ENCODE results near the gene CPA3.

Gene CPA3

GRCh38 chr3:148861277-148861869 lies 3.7 kb upstream of the CPA3 start:
- peak; percentile 80 for DNase-seq (ENCODE audit: low spot score)

DNA sequence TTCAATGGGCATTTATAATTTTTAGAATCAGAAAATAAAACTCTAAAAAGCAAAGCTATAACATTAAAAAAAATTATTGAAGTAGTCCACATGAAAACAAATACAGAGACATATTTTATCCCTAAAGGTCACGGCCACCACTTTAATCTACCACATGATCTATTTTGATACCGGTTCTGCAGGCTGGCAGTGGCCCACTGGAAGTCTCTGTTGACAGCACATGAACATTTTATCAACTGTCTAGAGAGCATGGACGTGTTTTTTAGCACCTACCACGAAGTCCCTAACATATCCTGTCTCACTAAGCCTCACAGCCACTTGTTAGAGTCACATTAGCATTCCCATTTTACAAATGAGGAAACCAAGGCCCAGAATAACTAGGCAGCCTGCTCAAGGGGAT lies 1.8 kb upstream of the CPA3 start:
- DNase-seq (ENCODE audit: low spot score), result no peak

- no peak for DNase-seq (ENCODE audit: low spot score)
Observed at GRCh38 chr3:148863814-148864213, 1.3 kb upstream of the CPA3 start.

GRCh38 chr3:148866261-148866660 lies 1.2 kb downstream of the CPA3 start:
- DNase-seq (ENCODE audit: low spot score), result no peak

DNA sequence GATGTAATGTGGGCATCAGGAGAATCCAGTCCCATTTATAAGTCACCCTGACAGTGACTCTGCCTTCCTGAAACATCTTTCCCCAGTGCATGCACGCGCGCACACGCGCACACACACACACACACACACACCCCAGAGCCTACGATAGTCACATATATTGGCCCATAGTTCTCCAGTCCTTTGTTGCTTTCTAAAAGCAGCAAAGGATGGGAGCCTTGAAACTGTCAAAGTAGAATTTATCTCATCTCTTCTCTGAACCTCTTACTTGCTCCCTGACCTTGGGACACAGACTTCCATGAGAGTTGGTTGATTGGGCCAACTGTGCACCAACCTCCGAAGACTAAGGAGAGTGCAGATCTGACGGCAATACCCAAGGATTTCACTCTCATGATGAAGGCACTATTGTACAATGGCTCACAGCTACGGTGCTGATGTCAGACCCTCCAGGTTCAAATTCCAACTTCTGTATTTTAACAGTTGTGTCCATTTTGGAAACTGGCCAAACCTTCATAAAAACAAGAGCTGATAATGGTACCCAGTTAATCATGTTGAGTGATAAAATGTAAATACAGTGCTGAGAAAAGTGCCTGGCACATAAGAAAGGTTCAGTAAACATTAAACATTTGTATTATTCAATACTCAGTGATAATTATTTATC lies 8.3 kb downstream of the CPA3 start:
- no peak for DNase-seq (ENCODE audit: low spot score)

GRCh38 chr3:148873977-148874376 lies 8.9 kb downstream of the CPA3 start:
- no peak for DNase-seq (ENCODE audit: low spot score)

DNA sequence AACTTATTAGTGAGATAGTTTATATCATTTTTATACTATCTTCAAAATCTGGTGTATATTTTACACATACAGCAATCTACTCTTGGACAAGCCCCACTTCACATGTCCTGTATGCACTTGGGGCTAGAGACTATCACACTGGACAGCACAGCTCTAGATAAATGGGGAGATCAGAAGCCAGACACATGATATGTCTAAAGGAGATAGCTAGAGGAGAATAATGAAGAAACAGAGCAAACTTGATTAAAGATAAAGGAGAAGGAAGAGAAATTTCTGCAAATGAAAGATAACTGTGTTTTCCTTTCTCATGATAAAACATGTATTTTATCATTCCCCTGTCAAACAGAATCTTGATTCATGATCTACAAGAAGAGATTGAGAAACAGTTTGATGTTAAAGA lies 13.0 kb downstream of the CPA3 start:
- no peak for DNase-seq (ENCODE audit: low spot score)

DNA sequence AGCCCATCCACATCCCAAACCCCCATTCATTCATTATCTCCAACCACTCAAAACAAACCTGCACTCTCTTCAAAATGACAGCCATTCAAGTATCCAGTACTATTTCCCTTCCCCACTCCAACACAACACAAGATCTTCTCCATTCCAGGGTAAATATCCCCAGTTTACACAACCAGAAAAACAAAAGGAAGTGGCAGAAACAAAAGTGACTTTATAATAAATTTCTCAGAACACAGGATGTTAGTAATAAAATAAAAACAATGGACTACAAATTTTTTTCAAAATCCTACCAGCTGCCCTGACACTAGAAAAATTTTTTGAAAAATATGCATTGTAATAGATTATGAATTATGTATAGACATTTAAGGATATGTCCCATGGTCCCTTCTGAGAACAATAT lies 14.2 kb downstream of the CPA3 start:
- DNase-seq (ENCODE audit: low spot score), result no peak

GRCh38 chr3:148880681-148881080 lies 15.6 kb downstream of the CPA3 start:
- peak; percentile 44 for DNase-seq (ENCODE audit: low spot score)

GRCh38 chr3:148881286-148881685 lies 16.2 kb downstream of the CPA3 start:
- DNase-seq (ENCODE audit: low spot score), result no peak

DNA sequence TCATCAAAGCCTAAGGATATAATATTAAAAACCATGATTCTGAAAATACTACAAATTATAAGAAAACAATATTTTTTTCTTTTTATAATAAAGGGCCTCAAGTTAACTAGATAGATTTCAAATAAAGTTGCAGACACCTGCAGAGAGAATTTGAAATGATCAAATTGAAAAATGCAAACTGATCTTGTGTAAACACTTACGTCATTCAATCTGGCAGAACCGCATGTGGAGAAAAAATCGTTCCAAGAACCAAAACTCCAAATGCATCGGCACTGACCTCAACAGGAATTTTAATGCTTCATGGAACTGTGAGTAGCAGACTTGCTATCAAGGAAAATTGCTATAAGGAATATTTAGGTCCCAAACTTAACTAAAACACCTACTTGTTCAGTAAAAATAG lies 17.2 kb downstream of the CPA3 start:
- DNase-seq (ENCODE audit: low spot score), result no peak

DNA sequence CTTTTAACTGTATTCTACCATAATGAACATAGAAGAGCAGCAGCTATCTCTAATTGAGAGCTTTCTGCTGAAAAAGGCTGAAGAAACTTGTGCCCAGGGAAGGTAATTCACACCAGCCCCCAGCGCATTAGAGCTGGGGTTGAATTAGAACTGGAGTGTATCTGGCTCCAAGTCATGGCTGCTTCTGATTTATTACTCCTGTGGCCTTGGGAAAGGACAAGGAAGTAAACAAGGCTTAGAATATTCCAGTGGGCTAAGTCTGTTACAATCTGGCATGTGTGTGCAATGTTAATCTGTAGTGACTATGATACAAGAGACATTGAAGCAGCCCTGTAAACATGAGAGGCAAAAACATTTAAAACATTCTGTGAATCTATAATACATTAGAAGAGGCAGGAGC lies 18.1 kb downstream of the CPA3 start:
- DNase-seq (ENCODE audit: low spot score), result no peak

DNA sequence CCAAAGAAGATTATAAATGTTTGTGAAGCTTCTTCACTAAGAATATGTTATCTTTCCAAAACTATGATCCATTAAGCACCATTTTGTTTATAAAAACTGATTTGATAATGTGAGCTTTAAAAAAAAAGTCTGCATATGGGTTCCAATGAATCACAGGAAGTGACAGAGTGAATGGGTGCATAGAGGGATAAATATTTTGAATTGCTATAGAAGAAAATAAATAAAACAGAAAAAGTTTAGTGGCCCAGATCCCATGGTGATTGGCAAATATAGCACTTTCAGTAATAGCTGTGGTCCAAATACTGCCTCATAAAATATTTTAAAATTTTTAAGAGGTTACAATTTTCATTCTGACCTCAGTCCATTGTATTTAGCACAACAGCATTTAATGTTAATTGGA lies 19.2 kb downstream of the CPA3 start:
- no peak for DNase-seq (ENCODE audit: low spot score)

GRCh38 chr3:148889828-148890227 lies 24.7 kb downstream of the CPA3 start:
- no peak for DNase-seq (ENCODE audit: low spot score)

- DNase-seq (ENCODE audit: low spot score), result no peak
Observed at GRCh38 chr3:148896062-148896461, 31.0 kb downstream of the CPA3 start.

- no peak for DNase-seq (ENCODE audit: low spot score)
Observed at GRCh38 chr3:148901987-148902791, 37.1 kb downstream of the CPA3 start.

GRCh38 chr3:148903022-148903442 lies 37.9 kb downstream of the CPA3 start:
- DNase-seq (ENCODE audit: low spot score), result no peak

DNA sequence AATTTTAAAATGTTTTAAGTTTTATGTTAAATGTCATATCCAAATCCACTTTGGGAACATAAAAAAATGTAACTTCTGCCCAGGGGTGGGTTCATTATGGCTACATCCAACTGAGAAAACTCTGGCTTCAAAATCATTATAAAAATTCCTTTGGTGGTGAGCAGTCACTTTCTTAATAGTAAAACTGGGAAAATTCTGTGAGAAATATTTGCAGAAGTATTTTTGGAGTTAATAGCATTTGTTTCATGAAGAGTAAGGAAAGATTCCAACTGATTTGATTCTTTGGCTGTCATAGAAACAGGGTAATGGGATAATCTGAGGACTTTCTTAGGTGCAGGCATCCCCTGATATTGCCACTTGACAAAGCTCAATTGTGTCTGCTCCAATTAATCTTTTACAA lies 38.8 kb downstream of the CPA3 start:
- DNase-seq (ENCODE audit: low spot score), result no peak

DNA sequence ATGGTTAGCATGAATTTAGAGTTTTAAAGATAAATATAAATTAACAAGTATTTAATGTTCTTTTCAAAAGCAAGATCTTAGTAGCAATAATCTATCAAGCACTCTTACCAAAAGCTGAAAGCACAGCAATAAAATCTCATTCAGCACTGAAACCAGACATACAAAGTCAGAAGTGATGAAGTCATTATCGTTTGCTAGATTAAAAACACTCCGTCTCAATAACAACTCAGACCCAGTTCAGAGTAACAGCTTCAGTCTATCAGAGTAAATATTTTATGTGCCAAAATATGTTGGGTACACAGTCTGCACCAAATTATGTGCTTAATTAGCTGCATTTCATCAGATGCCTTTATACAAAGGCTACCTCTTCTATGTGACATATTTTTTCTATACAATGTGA lies 41.6 kb downstream of the CPA3 start:
- no peak for DNase-seq (ENCODE audit: low spot score)

DNA sequence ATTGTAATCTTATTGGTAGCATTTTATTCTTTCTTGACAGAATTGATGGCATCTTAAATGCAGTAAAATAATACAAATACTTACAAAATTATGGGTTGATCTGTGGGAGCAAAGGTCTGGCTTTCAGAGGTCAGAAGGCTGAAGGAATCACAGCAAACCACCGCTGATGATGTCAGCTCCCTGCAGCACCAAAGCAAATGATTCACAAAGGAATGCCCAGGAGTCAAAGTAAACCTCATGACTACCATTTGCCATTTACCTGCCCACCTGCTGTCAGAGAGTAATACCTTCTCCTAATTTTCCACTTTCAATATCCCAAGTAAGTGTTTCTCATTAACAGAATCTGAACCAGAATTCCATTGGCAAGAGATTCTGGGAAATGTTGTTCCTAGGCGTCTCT lies 46.1 kb downstream of the CPA3 start:
- no peak for DNase-seq (ENCODE audit: low spot score)

DNA sequence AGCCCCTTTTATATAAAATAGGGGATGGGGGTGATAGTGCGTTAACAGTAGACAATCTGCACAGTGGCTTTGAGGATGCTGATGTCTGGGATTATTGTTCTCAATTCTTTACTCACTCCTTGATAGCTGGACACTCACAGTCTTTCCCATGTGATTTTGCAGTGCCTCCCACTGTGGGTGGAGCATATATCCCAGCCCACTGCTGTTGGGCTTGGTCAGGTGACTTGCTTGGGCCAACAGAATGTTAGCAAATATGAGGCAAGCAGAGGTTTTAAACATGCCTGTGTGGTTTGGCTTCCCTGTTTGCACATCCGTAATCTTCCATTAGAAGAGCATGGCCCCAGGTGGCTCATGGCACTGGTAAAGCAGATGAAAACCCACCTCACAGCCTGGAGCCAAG lies 46.5 kb downstream of the CPA3 start:
- DNase-seq (ENCODE audit: low spot score), result no peak

GRCh38 chr3:148914936-148915690 lies 50.0 kb downstream of the CPA3 start:
- no peak for DNase-seq (ENCODE audit: low spot score)

DNA sequence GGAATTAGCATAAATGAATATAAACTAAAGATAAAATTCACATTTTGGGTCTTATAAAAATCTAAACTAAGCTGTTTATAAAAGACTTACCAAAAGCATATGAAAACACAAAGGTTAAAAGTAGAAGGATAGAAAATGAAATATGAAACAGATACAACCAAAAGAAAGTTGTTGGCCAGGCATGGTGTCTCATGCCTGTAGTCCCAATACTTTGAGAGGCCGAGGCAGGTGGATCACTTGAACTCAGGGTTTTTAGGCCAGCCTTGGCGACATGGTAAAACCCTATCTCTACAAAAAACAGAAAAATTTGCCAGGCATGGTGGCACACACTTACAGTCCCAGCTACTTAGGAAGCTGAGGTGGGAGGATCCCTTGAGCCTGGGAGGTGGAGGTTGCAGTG lies 51.0 kb downstream of the CPA3 start:
- no peak for DNase-seq (ENCODE audit: low spot score)
